HG03378 (cell line): Measurements from ENCODE around the gene NIP7.
A peak's percentile ranks its signal among the peaks of the same experiment; 100 is the strongest.
"Not testable (repeated sequence)": the region's sequence is repeated elsewhere in the genome, so short reads cannot be mapped to it uniquely, and the experiment has no call there.

Source experiments
- ATAC-seq: cut with Tn5 transposase; IDR thresholded peaks from one replicate; pipeline ENCODE4 v1.9.1; 2021; ENCODE audit warnings: mild to moderate bottlenecking, moderate library complexity; ENCODE audit not compliant: unreplicated experiment

NIP7 gene

GRCh38 chr16:69339289-69340094 lies at the start of gene NIP7, which contains the start of gene COG8:
Gene NIP7 (plus strand): TSS chr16:69339772. CDS start chr16:69339830, 58 bp downstream.
Gene COG8 (minus strand): TSS chr16:69339564. CDS start chr16:69339552, 12 bp downstream.
- ATAC-seq: peak; percentile 82

- ATAC-seq: not testable (repeated sequence)
Observed at GRCh38 chr16:69291657-69292056, 47.9 kb upstream of the NIP7 start.

GRCh38 chr16:69293401-69293800 lies 46.2 kb upstream of the NIP7 start:
- no peak for ATAC-seq

- ATAC-seq: no peak
Observed at GRCh38 chr16:69294051-69294450, 45.5 kb upstream of the NIP7 start.

GRCh38 chr16:69296771-69297170 lies 42.8 kb upstream of the NIP7 start:
- ATAC-seq: not testable (repeated sequence)

- ATAC-seq: no peak
Observed at GRCh38 chr16:69298261-69298660, 41.3 kb upstream of the NIP7 start.

GRCh38 chr16:69301187-69301586 lies 38.4 kb upstream of the NIP7 start:
- ATAC-seq: no peak

GRCh38 chr16:69301861-69302260 lies 37.7 kb upstream of the NIP7 start:
- ATAC-seq: no peak

GRCh38 chr16:69302301-69302700 lies 37.3 kb upstream of the NIP7 start:
- no peak for ATAC-seq

- no peak for ATAC-seq
Observed at GRCh38 chr16:69306031-69306430, 33.5 kb upstream of the NIP7 start.

- ATAC-seq: no peak
Observed at GRCh38 chr16:69307091-69307490, 32.5 kb upstream of the NIP7 start.

- ATAC-seq: no peak
Observed at GRCh38 chr16:69307856-69308255, 31.7 kb upstream of the NIP7 start.

GRCh38 chr16:69309316-69309715 lies 30.3 kb upstream of the NIP7 start:
- ATAC-seq: no peak

GRCh38 chr16:69310653-69311532 lies 28.7 kb upstream of the NIP7 start, which contains the start of gene VPS4A:
Gene VPS4A (plus strand): TSS chr16:69311350. CDS start chr16:69311512, 162 bp downstream.
- ATAC-seq: peak; percentile 65

- peak; percentile 36 for ATAC-seq
Observed at GRCh38 chr16:69311533-69312387, 27.8 kb upstream of the NIP7 start.

- ATAC-seq: no peak
Observed at GRCh38 chr16:69313469-69313868, 26.1 kb upstream of the NIP7 start.

GRCh38 chr16:69314534-69314933 lies 25.0 kb upstream of the NIP7 start:
- no peak for ATAC-seq

- no peak for ATAC-seq
Observed at GRCh38 chr16:69315486-69316311, 23.9 kb upstream of the NIP7 start.

GRCh38 chr16:69316595-69317034 lies 23.0 kb upstream of the NIP7 start:
- ATAC-seq: no peak
